Kidney (tissue), 14 donors: ENCODE data around the gene ZMIZ2. TPM values are rescaled to one million over a fixed set of nuclear protein-coding genes. Genes with fewer than 3 reads are reported as not detected.

Experiments
- DNase-seq, 5 donors: peaks; one replicate each; pipeline ENCODE4 v3.0.0-alpha.2; 2013 to 2020
- FAIRE-seq: peaks from 2 replicates; lab custom pipeline; 2012; peaks lifted over from hg19 to GRCh38; lab: Jason Lieb, UNC
- H3K27ac ChIP-seq, 2 donors: one replicate each; pipeline ENCODE4 v1.7.0; 2013; ENCODE audit warnings: low read depth in 2 of 2, low read length in 2 of 2, inconsistent platforms in 1 of 2
- H3K27me3 ChIP-seq: one replicate; pipeline ENCODE4 v1.7.1; 2013; ENCODE audit warnings: low read length, inconsistent platforms; ENCODE audit not compliant: control insufficient read depth, insufficient read depth
- H3K36me3 ChIP-seq, 3 donors: one replicate each; pipeline versions ENCODE4 v1.7.0 to v1.7.1; 2013; ENCODE audit warnings: low read length in 3 of 3, control low read depth in 1 of 3, inconsistent platforms in 1 of 3; ENCODE audit not compliant: insufficient read depth in 3 of 3, control insufficient read depth in 2 of 3
- H3K4me1 ChIP-seq, 3 donors: one replicate each; pipeline versions ENCODE4 v1.7.0 to v1.7.1; 2013; ENCODE audit warnings: low read length in 3 of 3, inconsistent platforms in 1 of 3, low read depth in 1 of 3; ENCODE audit not compliant: control insufficient read depth in 2 of 3, insufficient read depth in 2 of 3
- H3K4me3 ChIP-seq, 3 donors: one replicate each; pipeline versions ENCODE4 v1.7.0 to v1.8.1; 2013; ENCODE audit warnings: low read length in 3 of 3, control low read depth in 1 of 3, inconsistent platforms in 1 of 3
- H3K9ac ChIP-seq, 3 donors: one replicate each; pipeline versions ENCODE4 v1.7.0 to v1.7.1; 2013; ENCODE audit warnings: low read length in 3 of 3, control low read depth in 1 of 3, inconsistent platforms in 1 of 3
- H3K9me3 ChIP-seq, 3 donors: one replicate each; pipeline versions ENCODE4 v1.7.0 to v1.7.1; 2013; ENCODE audit warnings: low read length in 3 of 3, control low read depth in 1 of 3, inconsistent platforms in 1 of 3; ENCODE audit not compliant: control insufficient read depth in 2 of 3, insufficient read depth in 1 of 3
- intact Hi-C: fragments of 100-400 bp; cut with DNase I; formaldehyde crosslinking; loops from one replicate; pipeline ENCODE4 v1.11.1; 2022
- polyA plus RNA-seq: library from polyadenylated mRNA; stranded (reverse); fragments of 350-450 nt; fragmentation: Illumina TruSeq; extraction: RNeasy Lipid Tissue Mini Kit (QIAGEN cat#74804); gene quantifications from one replicate; pipeline ENCODE4 v1.2.3, GENCODE V29; 2014; ENCODE audit warnings: low read depth, low replicate concordance; ENCODE audit not compliant: insufficient read depth
- total RNA-seq: library from RNA; stranded (reverse); fragmentation: NEBNext Ultra II Directional; extraction: Animal tissue kit (Norgen Biotek cat#: 25700); gene quantifications from one replicate; pipeline ENCODE4 v1.2.1, GENCODE V29; 2021
- TF ChIP-seq, protein P1 (sequence below): IDR thresholded peaks from 3 replicates; pipeline ENCODE4 v1.5.1; 2012; ENCODE audit warnings: mild to moderate bottlenecking, moderate library complexity, borderline replicate concordance; ENCODE audit not compliant: insufficient read depth; ENCODE audit errors: extremely low read depth
- donor health status: control.
- donor health status: control.
- donor health status: control.
- donor health status: control.
- donor health status: control.
- donor health status: DM: yes; HTN: yes; CAD: no.
- donor health status: Normal renal cell carcinoma (clear cell type).

The ZMIZ2 gene
- total and polyA plus RNA-seq, 2 donors from 2014 or later = 30.5 to 127 TPM

DNA sequence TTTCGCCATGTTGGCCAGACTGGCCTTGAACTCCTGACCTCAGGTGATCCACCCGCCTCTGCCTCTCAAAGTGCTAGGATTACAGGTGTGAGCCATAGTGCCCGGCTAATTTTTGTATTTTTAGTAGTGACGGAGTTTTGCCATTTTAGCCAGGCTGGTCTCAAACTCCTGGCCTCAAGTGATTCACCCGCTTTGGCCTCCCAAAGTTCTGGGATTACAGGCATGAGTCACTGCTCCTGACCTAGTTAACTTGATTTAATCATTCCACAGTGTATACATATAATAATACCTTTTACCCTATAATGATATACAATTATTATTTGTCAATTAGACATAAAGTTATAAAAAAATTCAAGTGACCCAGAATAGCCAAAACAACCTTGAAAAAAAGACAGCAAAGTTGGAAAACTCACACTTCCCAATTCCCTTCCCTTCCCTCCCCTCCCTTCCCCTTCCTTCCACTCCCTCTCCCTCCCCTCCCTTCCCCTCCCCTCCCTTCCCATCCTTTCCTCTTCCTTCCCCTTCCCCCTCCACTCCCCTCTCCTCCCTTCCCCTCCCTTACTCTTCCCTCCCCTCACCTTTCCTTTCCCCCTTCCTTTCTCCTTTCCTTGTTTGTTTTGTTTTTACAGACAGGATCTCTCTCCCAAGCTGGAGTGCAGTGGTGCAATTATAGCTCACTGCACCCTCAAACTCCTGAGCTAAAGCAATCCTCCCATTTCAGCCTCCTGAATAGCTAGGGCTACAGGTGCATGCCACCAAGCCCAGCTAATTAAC, 14.8 kb upstream of the ZMIZ2 start:
- H3K9ac ChIP-seq = no peak overlapping the region
- intact Hi-C loops = no loop called here
- TF ChIP-seq, protein P1, sequence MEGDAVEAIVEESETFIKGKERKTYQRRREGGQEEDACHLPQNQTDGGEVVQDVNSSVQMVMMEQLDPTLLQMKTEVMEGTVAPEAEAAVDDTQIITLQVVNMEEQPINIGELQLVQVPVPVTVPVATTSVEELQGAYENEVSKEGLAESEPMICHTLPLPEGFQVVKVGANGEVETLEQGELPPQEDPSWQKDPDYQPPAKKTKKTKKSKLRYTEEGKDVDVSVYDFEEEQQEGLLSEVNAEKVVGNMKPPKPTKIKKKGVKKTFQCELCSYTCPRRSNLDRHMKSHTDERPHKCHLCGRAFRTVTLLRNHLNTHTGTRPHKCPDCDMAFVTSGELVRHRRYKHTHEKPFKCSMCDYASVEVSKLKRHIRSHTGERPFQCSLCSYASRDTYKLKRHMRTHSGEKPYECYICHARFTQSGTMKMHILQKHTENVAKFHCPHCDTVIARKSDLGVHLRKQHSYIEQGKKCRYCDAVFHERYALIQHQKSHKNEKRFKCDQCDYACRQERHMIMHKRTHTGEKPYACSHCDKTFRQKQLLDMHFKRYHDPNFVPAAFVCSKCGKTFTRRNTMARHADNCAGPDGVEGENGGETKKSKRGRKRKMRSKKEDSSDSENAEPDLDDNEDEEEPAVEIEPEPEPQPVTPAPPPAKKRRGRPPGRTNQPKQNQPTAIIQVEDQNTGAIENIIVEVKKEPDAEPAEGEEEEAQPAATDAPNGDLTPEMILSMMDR = no peak
- no peaks in the 10 kb centered on the region for H3K36me3 ChIP-seq
- no peak overlapping the region for H3K27ac ChIP-seq
- H3K4me1 ChIP-seq = no peaks in the 10 kb centered on the region
- no peaks in the 10 kb centered on the region for H3K27me3 ChIP-seq
- FAIRE-seq = no peak
- DNase-seq = no peak
- no peak overlapping the region for H3K4me3 ChIP-seq
- H3K9me3 ChIP-seq = no peaks in the 10 kb centered on the region

DNA sequence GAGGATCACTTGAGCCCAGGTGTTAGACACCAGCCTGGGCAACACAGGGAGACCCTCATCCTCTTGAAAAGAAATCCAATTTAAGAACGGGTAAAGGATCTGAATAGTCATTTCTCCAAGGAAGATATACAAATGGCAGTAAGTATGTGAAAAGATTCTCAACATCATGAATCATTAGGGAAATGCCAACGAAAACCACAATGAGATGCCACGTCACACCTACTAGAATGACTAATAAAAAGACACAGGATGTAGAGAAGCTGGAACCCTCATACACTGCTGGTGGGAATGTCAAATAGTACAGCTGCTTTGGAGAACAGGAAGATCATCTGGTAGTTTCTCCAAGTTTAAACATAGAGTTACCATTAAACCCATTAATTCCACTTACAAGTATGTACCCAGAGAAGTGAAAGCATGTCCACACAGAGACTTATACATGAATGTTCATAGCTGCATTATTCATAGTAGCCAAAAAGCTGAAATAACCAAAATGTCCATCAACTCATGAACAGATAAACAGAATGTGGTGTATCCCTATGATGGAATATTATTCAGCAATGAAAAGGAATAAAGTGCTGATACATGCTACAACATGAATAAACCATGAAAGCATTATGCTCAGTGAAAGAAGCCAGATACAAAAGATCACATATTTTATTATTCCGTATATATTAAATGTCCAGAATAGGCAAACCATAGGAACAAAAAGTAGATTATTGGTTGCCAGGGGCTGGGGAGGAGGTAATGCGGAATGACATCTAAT, 13.1 kb upstream of the ZMIZ2 start:
- H3K9ac ChIP-seq = no peak overlapping the region

DNA sequence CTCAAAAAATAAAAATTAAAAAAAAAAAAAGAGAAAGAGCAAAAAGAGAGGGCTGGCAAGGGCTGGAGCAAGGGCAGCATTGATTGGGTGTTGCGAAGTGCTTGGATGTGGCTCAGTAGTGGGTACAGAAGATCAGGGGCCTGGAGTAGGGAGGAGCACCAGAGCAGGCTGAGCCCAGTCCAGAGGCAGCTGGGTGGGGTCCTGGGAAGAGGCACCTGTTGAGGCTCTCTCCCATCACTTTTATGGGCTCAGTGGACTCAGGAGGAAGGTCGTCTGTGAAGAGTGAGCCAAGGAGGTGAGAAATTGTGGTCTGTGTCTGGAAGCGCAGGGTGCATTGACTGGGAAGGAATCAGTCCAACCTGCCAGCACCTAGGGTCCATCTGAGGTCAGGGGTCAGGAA, 11.8 kb upstream of the ZMIZ2 start:
- no peaks in the 10 kb centered on the region for H3K36me3 ChIP-seq
- no peak for FAIRE-seq
- peak in 1 of 5 donors; percentile 21 for DNase-seq
- H3K9ac ChIP-seq = no peak overlapping the region
- intact Hi-C loops = no loop called here
- no peaks in the 10 kb centered on the region for H3K27me3 ChIP-seq
- TF ChIP-seq, protein P1 = no peak
- no peaks in the 10 kb centered on the region for H3K9me3 ChIP-seq
- H3K4me3 ChIP-seq = no peak overlapping the region
- H3K4me1 ChIP-seq = no peaks in the 10 kb centered on the region
- no peak overlapping the region for H3K27ac ChIP-seq

More for the DNA sequence above, 13.1 kb upstream of the ZMIZ2 start:
- intact Hi-C loops = no loop called here
- H3K4me1 ChIP-seq = no peaks in the 10 kb centered on the region
- TF ChIP-seq, protein P1 = no peak
- H3K27me3 ChIP-seq = no peaks in the 10 kb centered on the region
- H3K9me3 ChIP-seq = no peaks in the 10 kb centered on the region
- no peak overlapping the region for H3K4me3 ChIP-seq
- no peak overlapping the region for H3K27ac ChIP-seq
- DNase-seq (no peak), FAIRE-seq (no peak)
- no peaks in the 10 kb centered on the region for H3K36me3 ChIP-seq
